Erythroblast (primary cell): ENCODE results near the gene CACNA1C.

Source experiments
- GATA1 ChIP-seq: IDR thresholded peaks from 2 replicates; pipeline ENCODE4 v1.6.1; 2011; ENCODE audit warnings: low read depth, mild to moderate bottlenecking, control low read depth, low read length, moderate library complexity
- POLR2A ChIP-seq: IDR thresholded peaks from 2 replicates; pipeline ENCODE4 v1.6.1; 2011; ENCODE audit warnings: mild to moderate bottlenecking, low read length

GRCh38 chr12:2648406-2648805 lies 595.6 kb downstream of the CACNA1C start:
- TF ChIP-seq POLR2A = no peak
- TF ChIP-seq GATA1 = no peak
